HFFc6 (cell line): Measurements from ENCODE around the gene HIVEP3. TPM values are rescaled to one million over a fixed set of nuclear protein-coding genes. Genes with fewer than 3 reads are reported as not detected.
A peak's percentile ranks its signal among the peaks of the same experiment; 100 is the strongest.

Experiments
- DNase-seq: peaks from one replicate; pipeline ENCODE4 v3.0.0-alpha.2; 2018
- H3K27ac Mint-ChIP-seq: 2 replicates; pipeline ENCODE4 v1.8.0; 2020; ENCODE audit warnings: mild to moderate bottlenecking, mixed read lengths
- H3K27me3 Mint-ChIP-seq: 2 replicates; pipeline ENCODE4 v1.8.0; 2021; ENCODE audit warnings: mild to moderate bottlenecking, moderate library complexity, mixed read lengths; ENCODE audit not compliant: insufficient read depth
- H3K36me3 Mint-ChIP-seq: 2 replicates; pipeline ENCODE4 v1.8.0; 2021; ENCODE audit warnings: low read depth, mixed read lengths
- H3K4me1 Mint-ChIP-seq: 2 replicates; pipeline ENCODE4 v1.8.0; 2020; ENCODE audit warnings: low read depth, mixed read lengths
- H3K4me3 Mint-ChIP-seq: 2 replicates; pipeline ENCODE4 v1.8.0; 2020; ENCODE audit warnings: mild to moderate bottlenecking, moderate library complexity, mixed read lengths
- H3K9me3 Mint-ChIP-seq: 2 replicates; pipeline ENCODE4 v1.8.0; 2020; ENCODE audit warnings: mild to moderate bottlenecking, mixed read lengths
- total RNA-seq, 6 experiments: library from RNA; stranded (reverse); fragmentation: NEBNext Ultra II Directional; extraction: Animal tissue kit (Norgen Biotek cat#: 25700); gene quantifications; 2 replicates in 1 of 6; 3 replicates in 5 of 6; pipeline ENCODE4 v1.2.3, GENCODE V29; 2021
- TF ChIP-seq, protein P1 (sequence below): fragments of 200-600 bp; sonication (generic); IDR thresholded peaks from 2 replicates; pipeline ENCODE4 v1.5.0; 2021; ENCODE audit warnings: antibody characterized with exemption, mild to moderate bottlenecking

Gene HIVEP3
- total RNA-seq, 6 experiments from 2014 or later = 7.0 to 9.7 (median 7.9) TPM

DNA sequence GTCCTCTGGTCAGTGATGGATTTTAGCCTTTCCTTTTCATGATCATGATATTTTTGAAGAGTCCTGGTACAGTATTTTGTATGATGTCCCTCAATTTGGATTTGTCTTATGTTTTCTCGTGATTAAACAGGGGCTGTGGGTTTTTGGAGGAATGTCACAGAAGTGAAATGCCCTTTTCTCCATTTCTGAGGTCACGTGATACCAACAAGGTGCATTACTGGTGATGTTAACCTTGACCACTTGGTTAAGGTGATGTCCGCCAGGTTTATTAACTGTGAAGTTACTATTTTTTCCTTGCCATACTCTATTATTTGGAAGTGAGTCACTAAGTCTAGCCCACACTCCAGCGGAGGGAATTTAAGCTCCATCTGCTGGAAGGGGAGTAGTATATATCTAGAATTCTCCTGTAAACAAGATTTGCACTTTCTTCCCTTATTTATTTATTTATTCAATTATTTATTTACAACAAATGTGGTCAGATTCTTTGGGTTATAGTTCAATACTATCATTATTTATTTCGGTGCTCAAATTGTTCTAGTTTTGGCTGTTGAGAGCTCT lies 123.4 kb downstream of the HIVEP3 start:
- peak; percentile 63 for DNase-seq
- TF ChIP-seq, protein P1, sequence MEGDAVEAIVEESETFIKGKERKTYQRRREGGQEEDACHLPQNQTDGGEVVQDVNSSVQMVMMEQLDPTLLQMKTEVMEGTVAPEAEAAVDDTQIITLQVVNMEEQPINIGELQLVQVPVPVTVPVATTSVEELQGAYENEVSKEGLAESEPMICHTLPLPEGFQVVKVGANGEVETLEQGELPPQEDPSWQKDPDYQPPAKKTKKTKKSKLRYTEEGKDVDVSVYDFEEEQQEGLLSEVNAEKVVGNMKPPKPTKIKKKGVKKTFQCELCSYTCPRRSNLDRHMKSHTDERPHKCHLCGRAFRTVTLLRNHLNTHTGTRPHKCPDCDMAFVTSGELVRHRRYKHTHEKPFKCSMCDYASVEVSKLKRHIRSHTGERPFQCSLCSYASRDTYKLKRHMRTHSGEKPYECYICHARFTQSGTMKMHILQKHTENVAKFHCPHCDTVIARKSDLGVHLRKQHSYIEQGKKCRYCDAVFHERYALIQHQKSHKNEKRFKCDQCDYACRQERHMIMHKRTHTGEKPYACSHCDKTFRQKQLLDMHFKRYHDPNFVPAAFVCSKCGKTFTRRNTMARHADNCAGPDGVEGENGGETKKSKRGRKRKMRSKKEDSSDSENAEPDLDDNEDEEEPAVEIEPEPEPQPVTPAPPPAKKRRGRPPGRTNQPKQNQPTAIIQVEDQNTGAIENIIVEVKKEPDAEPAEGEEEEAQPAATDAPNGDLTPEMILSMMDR = peak; percentile 81
- Mint-ChIP-seq H3K27me3 (peaks cover 2% of the 10 kb centered on the region), H3K9me3 (no peaks in the 10 kb centered on the region), H3K4me1 (peaks cover 33% of the 10 kb centered on the region), H3K4me3 (no peak overlapping the region), H3K36me3 (no peaks in the 10 kb centered on the region; the same call in 1 of the 2 replicates), H3K27ac (no peak overlapping the region)

DNA sequence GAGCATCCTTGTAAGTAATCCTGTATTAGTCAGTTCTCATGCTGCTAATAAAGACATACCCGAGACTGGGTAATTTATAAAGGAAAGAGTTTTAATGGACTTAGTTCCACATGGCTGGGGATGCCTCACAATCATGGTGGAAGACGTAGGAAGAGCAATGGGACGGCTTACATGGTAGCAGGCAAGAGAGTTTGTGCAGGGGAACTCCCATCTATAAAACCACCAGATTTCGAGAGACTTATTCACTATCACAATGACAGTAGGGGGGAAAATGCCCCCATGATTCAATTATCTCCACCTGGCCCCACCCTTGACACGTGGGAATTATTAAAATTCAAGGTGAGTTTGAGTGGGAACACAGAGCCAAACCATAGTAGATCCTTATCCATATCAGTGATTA lies 124.7 kb downstream of the HIVEP3 start:
- Mint-ChIP-seq H3K9me3 (no peaks in the 10 kb centered on the region), H3K27me3 (peaks cover 2% of the 10 kb centered on the region), H3K4me3 (no peak overlapping the region), H3K4me1 (peaks cover 22% of the 10 kb centered on the region), H3K27ac (no peak overlapping the region), H3K36me3 (no peaks in the 10 kb centered on the region; the same call in 1 of the 2 replicates)
- TF ChIP-seq, protein P1 = no peak
- DNase-seq = no peak

DNA sequence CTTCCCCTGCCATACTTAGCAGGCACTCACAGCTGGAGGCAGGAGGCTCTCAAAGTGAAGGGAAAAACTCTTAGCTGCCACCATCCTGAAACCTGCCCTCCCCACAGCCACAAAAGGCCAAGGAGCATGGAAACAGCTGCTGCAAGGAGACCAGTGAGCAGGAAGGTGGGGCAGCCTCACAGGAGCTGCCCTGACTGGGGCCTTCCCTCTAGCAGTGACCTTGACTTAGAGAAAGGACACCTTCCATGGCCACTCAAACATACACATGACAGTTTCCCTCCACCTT lies 126.3 kb downstream of the HIVEP3 start:
- H3K4me1 Mint-ChIP-seq = peaks cover 22% of the 10 kb centered on the region
- no peak for DNase-seq
- no peaks in the 10 kb centered on the region for H3K9me3 Mint-ChIP-seq
- no peaks in the 10 kb centered on the region for H3K36me3 Mint-ChIP-seq
- no peak overlapping the region for H3K27ac Mint-ChIP-seq
- H3K27me3 Mint-ChIP-seq = peaks cover 2% of the 10 kb centered on the region
- H3K4me3 Mint-ChIP-seq = no peak overlapping the region
- TF ChIP-seq, protein P1 = no peak

DNA sequence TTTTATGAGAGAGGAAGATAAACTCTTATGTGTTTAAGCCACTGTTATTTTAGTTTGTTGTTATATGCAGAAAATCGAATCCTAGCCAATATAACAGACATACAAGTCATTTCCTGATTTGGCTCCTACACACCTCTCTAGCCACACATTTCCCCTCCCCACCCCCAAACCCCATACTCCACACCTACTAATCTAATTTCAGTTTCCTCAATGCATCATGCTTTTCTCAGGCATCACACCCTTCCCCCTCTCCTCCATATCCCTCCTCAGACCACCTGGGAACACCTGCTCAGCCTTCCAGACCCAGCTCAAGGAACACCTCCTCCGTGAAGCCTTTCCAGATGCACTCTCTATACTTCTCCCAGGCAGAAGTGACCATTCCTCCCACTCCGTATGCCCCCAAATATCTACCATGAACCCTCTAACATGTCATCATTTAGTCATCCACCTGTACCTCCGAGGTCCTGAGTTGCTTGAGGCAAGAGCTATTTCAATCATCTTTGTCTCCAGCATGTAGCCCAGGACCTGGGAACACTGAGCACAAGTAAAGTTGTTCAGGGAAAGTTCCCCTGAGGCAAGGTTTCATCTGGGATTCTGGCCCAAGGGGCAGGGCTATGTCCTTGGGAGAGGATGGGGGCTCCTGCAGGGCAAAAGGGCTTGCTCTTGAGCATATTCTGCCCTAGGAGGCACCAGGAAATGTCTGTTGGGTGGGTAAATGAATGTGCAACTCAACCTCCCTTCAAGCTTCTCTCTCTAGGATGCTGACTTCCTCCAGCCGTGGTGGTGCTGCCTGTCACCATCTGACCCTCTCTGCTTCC lies 126.8 kb downstream of the HIVEP3 start:
- TF ChIP-seq, protein P1 = no peak

DNA sequence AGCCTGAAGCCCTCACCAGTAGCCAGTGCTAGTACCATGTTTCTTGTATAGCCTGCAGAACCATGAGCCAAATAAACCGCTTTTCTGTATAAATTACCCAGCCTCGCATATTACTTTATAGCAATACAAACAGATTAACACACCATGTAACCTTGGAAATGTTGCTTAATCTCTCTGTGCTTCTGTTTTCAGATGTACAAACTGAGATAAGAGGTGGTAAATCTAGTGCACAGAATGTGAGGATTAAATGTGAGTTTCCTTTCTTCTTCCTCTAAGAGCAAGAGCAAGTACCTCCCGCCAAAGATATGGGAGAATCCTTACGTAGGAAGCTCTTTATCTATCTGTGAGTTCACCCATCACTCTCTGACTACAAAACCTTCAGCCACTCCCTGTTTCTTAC lies 128.4 kb downstream of the HIVEP3 start:
- Mint-ChIP-seq H3K4me1 (peaks cover 16% of the 10 kb centered on the region), H3K27ac (no peak overlapping the region), H3K36me3 (no peaks in the 10 kb centered on the region), H3K27me3 (peaks cover 2% of the 10 kb centered on the region), H3K9me3 (no peaks in the 10 kb centered on the region), H3K4me3 (no peak overlapping the region)
- TF ChIP-seq, protein P1 = no peak
- no peak for DNase-seq

More for the DNA sequence above, 126.8 kb downstream of the HIVEP3 start:
- no peak overlapping the region for H3K27ac Mint-ChIP-seq
- no peak for DNase-seq
- H3K4me3 Mint-ChIP-seq = no peak overlapping the region
- H3K4me1 Mint-ChIP-seq = peaks cover 22% of the 10 kb centered on the region
- peaks cover 2% of the 10 kb centered on the region for H3K27me3 Mint-ChIP-seq
- no peaks in the 10 kb centered on the region for H3K36me3 Mint-ChIP-seq
- H3K9me3 Mint-ChIP-seq = no peaks in the 10 kb centered on the region
